Kidney (tissue), 14 donors: Measurements from ENCODE around the gene ELFN2. TPM values are rescaled to one million over a fixed set of nuclear protein-coding genes. Genes with fewer than 3 reads are reported as not detected.

ENCODE experiments used
- DNase-seq, 5 donors: peaks; one replicate each; pipeline ENCODE4 v3.0.0-alpha.2; 2013 to 2020
- FAIRE-seq: peaks from 2 replicates; lab custom pipeline; 2012; peaks lifted over from hg19 to GRCh38; lab: Jason Lieb, UNC
- H3K27ac ChIP-seq, 2 donors: one replicate each; pipeline ENCODE4 v1.7.0; 2013; ENCODE audit warnings: low read depth in 2 of 2, low read length in 2 of 2, inconsistent platforms in 1 of 2
- H3K27me3 ChIP-seq: one replicate; pipeline ENCODE4 v1.7.1; 2013; ENCODE audit warnings: low read length, inconsistent platforms; ENCODE audit not compliant: control insufficient read depth, insufficient read depth
- H3K36me3 ChIP-seq, 3 donors: one replicate each; pipeline versions ENCODE4 v1.7.0 to v1.7.1; 2013; ENCODE audit warnings: low read length in 3 of 3, control low read depth in 1 of 3, inconsistent platforms in 1 of 3; ENCODE audit not compliant: insufficient read depth in 3 of 3, control insufficient read depth in 2 of 3
- H3K4me1 ChIP-seq, 3 donors: one replicate each; pipeline versions ENCODE4 v1.7.0 to v1.7.1; 2013; ENCODE audit warnings: low read length in 3 of 3, inconsistent platforms in 1 of 3, low read depth in 1 of 3; ENCODE audit not compliant: control insufficient read depth in 2 of 3, insufficient read depth in 2 of 3
- H3K4me3 ChIP-seq, 3 donors: one replicate each; pipeline versions ENCODE4 v1.7.0 to v1.8.1; 2013; ENCODE audit warnings: low read length in 3 of 3, control low read depth in 1 of 3, inconsistent platforms in 1 of 3
- H3K9ac ChIP-seq, 3 donors: one replicate each; pipeline versions ENCODE4 v1.7.0 to v1.7.1; 2013; ENCODE audit warnings: low read length in 3 of 3, control low read depth in 1 of 3, inconsistent platforms in 1 of 3
- H3K9me3 ChIP-seq, 3 donors: one replicate each; pipeline versions ENCODE4 v1.7.0 to v1.7.1; 2013; ENCODE audit warnings: low read length in 3 of 3, control low read depth in 1 of 3, inconsistent platforms in 1 of 3; ENCODE audit not compliant: control insufficient read depth in 2 of 3, insufficient read depth in 1 of 3
- CTCF ChIP-seq: IDR thresholded peaks from 3 replicates; pipeline ENCODE4 v1.5.1; 2012; ENCODE audit warnings: mild to moderate bottlenecking, moderate library complexity, borderline replicate concordance; ENCODE audit not compliant: insufficient read depth; ENCODE audit errors: extremely low read depth
- intact Hi-C: fragments of 100-400 bp; cut with DNase I; formaldehyde crosslinking; loops from one replicate; pipeline ENCODE4 v1.11.1; 2022
- polyA plus RNA-seq: library from polyadenylated mRNA; stranded (reverse); fragments of 350-450 nt; fragmentation: Illumina TruSeq; extraction: RNeasy Lipid Tissue Mini Kit (QIAGEN cat#74804); gene quantifications from one replicate; pipeline ENCODE4 v1.2.3, GENCODE V29; 2014; ENCODE audit warnings: low read depth, low replicate concordance; ENCODE audit not compliant: insufficient read depth
- total RNA-seq: library from RNA; stranded (reverse); fragmentation: NEBNext Ultra II Directional; extraction: Animal tissue kit (Norgen Biotek cat#: 25700); gene quantifications from one replicate; pipeline ENCODE4 v1.2.1, GENCODE V29; 2021
- donor health status: control.
- donor health status: control.
- donor health status: control.
- donor health status: control.
- donor health status: control.
- donor health status: DM: yes; HTN: yes; CAD: no.
- donor health status: Normal renal cell carcinoma (clear cell type).

Gene ELFN2
- total and polyA plus RNA-seq, 2 donors from 2014 or later, result 0.19 to 4.6 TPM

DNA sequence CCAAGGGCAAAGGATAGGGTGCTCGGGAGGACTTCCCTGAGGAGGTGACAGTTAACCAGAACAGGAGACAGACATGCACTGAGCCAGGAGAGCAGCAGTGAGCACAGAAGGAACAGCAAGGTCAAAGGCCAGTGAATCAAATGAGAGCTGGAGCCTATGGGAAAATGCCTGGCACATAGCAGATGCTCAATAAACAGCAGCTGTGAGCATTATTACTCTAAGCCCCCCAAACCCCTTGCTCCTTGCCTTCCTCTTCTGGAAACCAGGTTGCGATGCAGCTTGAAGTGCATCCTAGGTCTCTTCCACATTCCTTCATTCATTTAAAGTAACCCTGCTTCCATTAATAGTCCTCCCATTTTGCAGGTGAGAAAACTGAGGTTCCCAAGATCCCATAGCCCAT is 13.0 kb downstream of the ELFN2 start:
- Histone ChIP-seq H3K4me1 (no peaks in the 10 kb centered on the region), H3K27me3 (no peaks in the 10 kb centered on the region), H3K9me3 (no peaks in the 10 kb centered on the region), H3K27ac (no peak overlapping the region), H3K4me3 (no peak overlapping the region), H3K9ac (no peak overlapping the region), H3K36me3 (no peaks in the 10 kb centered on the region)
- DNase-seq (no peak), FAIRE-seq (no peak)
- TF ChIP-seq CTCF, result no peak
- intact Hi-C loops, result no loop called here

DNA sequence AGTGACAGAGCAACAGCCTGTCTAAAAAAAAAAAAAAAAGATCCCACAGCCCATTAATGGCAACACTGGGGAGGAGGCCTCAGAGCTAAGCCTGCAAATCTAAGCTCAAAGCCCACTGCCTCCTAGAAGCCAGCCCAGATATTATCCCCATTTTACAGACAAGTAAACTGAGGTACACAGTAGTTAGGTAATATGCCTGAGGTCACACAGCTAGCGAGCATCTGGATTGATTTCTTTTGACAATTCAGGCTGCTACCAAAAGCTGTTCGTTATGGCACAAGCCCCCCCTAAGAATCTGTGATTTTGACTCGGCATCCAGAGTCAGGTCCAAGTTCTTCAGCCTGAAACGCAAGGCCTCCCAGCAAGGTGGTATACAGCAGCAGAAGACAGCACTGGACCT is 13.7 kb downstream of the ELFN2 start:
- no peaks in the 10 kb centered on the region for H3K4me1 ChIP-seq
- H3K36me3 ChIP-seq, result no peaks in the 10 kb centered on the region
- TF ChIP-seq CTCF, result no peak
- H3K27ac ChIP-seq, result no peak overlapping the region
- H3K9ac ChIP-seq, result no peak overlapping the region
- no peak overlapping the region for H3K4me3 ChIP-seq
- H3K27me3 ChIP-seq, result no peaks in the 10 kb centered on the region
- H3K9me3 ChIP-seq, result no peaks in the 10 kb centered on the region
- FAIRE-seq (no peak), DNase-seq (no peak)
- intact Hi-C loops, result no loop called here

GRCh38 chr22:37412495-37413250 is 14.6 kb downstream of the ELFN2 start:
- no peaks in the 10 kb centered on the region for H3K27me3 ChIP-seq
- H3K36me3 ChIP-seq, result no peaks in the 10 kb centered on the region
- DNase-seq (peak in 1 of 5 donors; percentile 66), FAIRE-seq (no peak)
- H3K9ac ChIP-seq, result no peak overlapping the region
- H3K4me1 ChIP-seq, result no peaks in the 10 kb centered on the region
- no peaks in the 10 kb centered on the region for H3K9me3 ChIP-seq
- no peak overlapping the region for H3K27ac ChIP-seq
- intact Hi-C loops, result no loop called here
- H3K4me3 ChIP-seq, result no peak overlapping the region
- no peak for TF ChIP-seq CTCF
